HG03095 (cell line): ENCODE data around the gene OR10R2.
"Not testable (repeated sequence)": the region's sequence is repeated elsewhere in the genome, so short reads cannot be mapped to it uniquely, and the experiment has no call there.

Source experiments
- ATAC-seq: cut with Tn5 transposase; IDR thresholded peaks from one replicate; pipeline ENCODE4 v1.9.1; 2021; ENCODE audit warnings: moderate library complexity; ENCODE audit not compliant: unreplicated experiment

OR10R2 gene

DNA sequence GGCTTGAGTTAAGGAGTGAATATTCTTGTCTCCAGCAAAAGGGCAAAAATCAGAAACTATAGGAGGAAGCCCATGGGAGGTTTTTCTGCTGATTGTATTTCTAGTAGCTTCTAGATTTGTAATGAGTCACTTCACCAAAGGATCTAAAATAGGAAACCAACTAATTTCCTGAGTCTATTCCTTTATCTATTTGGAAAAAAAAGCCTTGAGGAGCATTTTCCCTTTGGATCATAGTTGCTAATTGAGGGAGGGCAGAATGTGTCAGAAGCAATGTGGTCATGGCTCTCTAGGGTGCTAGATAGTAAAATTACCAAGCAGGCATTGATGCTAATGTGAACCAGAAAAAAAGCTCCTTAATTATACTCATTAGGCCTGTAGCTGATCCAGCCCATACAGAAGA, at the start of gene OR10R2:
TSS of gene OR10R2 (plus strand) at position 301 of the 400 bp plus-strand sequence. CDS start 106 bp downstream, outside the sequence.
- no peak for ATAC-seq

DNA sequence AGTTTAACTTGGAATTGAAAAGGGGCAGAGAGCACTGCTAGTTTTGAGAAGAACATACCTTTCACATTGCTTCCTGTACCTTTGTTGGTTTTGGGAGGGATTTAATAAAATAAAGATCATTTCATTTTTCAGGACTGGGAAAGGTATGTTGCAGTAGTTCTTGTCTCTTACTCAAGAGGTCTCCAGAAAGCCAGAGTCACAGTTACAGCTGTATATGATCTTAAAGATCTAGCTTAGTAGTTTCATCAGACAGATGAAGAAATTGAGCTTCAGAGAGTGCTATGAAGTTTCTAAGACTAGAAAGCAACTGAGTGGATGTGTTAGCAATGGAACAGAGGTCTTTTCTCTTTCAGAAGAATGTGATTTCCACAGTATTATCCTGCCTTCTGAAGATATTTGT, 47.0 kb upstream of the OR10R2 start:
- no peak for ATAC-seq

- no peak for ATAC-seq
These were observed 45.9 kb upstream of the OR10R2 start, which contains the start of gene OR10K2 for GRCh38 chr1:158426137-158426536. Gene OR10K2 (minus strand): TSS chr1:158426237. CDS start chr1:158420866, 5,371 bp downstream.

DNA sequence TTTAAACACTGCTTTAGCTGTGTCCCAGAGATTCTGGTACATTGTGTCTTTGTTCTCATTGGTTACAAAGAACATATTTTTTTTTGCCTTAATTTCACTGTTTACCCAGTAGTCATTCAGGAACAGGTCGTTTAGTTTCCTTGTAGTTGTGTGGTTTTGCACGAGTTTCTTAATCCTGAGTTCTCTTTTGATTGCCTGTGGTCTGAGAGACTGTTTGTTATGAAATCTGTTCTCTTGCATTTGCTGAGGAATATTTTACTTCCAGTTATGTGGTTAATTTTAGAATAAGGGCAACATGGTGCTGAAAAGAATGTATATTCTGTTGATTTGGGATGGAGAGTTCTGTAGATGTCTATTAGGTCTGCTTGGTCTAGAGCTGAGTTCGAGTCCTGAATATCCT, 41.9 kb upstream of the OR10R2 start:
- not testable (repeated sequence) for ATAC-seq

GRCh38 chr1:158434741-158435140, 37.3 kb upstream of the OR10R2 start:
- no peak for ATAC-seq

DNA sequence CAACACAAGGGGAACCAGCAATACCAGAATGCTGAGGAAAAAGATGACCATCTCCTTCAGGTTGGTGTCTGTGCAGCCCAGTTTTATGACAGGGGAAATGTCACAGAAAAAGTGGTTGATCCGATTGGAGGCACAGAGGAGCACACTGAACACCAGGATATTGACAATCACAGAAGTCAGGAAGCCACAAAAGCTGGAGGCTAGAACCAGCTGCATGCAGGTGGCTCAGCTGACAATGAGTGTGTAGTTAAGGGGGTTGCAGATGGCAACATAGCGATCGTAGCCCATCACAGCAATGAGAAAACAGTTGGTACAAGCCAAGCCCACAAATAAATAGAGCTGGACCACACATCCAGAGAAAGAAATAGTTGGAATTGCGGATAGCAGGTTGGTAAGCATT, 26.6 kb upstream of the OR10R2 start:
- ATAC-seq, result no peak

DNA sequence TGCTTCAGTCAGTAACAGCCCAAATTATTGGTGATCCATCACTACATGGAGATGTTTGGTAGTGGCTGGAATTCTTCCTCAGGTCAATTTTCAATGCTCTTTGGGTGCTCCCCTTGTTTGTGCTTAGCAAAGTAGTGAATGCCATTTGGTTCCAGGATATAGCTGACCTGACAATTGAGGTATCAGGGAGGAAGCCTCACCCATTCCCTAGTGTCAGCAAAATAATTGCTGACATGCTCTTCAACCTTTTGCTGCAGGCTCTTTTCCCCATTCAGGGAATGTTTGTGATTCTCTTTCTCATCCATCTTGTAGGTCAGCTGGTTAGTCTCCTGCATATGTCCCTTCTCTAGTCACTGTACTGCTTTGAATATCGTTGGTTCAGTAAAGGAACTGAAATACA, 17.5 kb upstream of the OR10R2 start:
- no peak for ATAC-seq

GRCh38 chr1:158457246-158457645, 14.8 kb upstream of the OR10R2 start:
- ATAC-seq, result no peak

- ATAC-seq, result no peak
These were observed 13.8 kb upstream of the OR10R2 start for GRCh38 chr1:158458263-158458662.

DNA sequence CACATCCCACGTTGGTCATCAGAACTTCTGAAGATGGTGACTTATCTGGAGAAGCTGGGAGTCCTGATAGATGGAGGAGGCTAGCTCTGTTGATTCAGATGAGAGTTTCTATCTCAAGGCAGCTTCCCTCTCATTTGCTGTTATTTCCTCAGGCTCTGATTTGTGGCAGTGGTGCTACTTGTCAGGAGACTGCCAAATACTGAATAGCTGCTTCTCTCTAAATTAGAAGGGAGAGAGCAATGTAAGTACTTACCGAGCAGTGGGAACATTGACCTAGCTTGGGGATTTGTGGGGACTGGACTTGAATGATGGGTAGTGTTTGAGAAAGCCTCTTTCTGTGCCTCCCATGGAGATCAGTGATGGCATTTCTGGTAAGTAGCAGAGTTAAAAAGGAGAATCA, 10.5 kb upstream of the OR10R2 start, which contains the start of gene OR10K1:
TSS of gene OR10K1 (plus strand) at position 301 of the 400 bp plus-strand sequence. CDS start 3,728 bp downstream, outside the sequence.
- no peak for ATAC-seq

DNA sequence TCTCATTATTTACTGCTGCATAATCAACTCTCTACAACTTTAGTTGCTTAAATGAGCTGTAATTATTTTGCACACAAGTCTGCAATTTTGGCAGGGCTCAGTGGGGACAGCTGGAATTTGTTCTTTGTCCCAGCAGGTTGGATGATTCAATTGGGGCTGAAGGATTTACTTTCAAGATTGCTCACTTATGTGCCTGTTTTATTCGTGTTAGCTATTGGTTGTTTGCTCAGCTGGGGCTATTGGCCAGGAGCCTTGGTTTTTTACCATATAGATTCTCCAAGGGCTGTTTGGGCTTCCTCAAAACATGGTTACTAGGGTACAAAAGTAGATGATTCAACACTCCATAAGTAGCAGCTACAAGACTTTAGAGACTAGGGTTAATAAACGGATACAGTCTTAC, 13.4 kb downstream of the OR10R2 start:
- no peak for ATAC-seq

- no peak for ATAC-seq
These were observed 19.3 kb downstream of the OR10R2 start for GRCh38 chr1:158491316-158491715.

DNA sequence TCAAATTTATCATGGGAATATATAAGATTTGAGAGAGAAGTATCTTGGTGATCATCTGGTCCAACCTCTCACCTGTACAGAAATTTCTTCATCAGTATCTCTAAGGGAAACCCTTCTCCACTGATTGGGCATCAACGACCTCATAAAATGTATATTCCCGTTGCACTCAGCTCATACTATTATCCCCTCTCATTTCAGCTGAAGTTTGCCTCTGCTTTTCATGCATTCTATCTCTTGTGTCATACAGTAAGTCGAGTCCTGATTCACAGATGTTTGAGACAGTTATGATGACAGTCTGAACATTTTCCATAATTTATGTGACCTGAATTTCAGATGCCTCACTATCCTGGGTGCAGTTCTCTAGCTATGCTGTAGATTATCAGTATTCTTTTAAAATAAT, 21.0 kb downstream of the OR10R2 start:
- ATAC-seq, result no peak

- no peak for ATAC-seq
These were observed 22.8 kb downstream of the OR10R2 start for GRCh38 chr1:158494796-158495195.

- no peak for ATAC-seq
These were observed 24.4 kb downstream of the OR10R2 start for GRCh38 chr1:158496374-158496773.

GRCh38 chr1:158506369-158506987, 34.5 kb downstream of the OR10R2 start:
- ATAC-seq, result no peak

DNA sequence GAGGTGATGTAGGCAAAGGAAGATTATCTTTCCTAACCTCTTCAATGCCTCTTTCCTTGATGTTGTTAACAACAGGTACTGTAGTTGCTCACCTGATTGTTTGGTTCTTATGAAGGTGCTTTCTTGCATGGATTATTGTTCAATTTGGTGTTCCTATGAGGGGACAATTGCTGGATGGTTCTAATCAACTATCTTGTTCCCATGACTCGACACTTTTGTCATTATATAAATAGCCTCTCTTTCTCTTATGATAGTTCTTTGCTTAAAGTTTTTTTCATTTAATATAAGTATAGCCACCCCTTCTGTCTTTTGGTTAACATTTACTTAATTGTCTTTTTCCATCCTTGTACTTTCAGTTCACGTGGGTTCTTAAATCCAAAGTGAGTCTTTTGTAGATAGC, 35.5 kb downstream of the OR10R2 start:
- no peak for ATAC-seq

DNA sequence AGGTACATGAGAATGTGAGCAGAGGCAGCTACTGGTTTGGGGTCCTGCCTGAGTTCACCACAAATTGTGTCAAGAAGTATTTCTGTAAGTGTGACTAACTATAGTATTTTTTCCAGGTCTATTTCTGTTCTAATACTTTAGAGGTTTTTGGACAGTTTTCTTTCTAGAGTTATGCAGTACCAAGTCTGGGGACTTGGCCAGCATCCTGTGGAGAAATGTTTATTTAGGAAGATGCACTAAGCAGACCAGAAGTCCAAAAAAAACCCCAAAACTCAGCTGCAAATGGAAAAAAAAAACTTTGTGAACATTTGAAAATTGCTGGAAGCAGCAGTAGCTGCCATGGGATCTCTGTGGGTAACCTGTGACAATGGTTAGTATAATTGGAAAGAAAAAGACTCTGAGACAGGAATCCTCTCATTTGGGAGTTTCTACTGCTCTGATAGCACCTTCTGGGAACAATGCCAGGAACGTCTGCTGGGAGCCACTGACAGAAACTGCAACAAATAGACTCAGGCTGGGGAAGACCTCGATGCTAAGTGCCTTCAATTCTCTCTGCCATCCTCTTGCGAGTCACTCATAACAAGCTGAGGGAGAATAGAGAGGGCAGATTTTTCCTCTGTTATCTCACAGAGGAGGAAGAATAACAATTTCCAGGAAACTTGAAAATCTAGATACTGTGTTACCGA, 37.6 kb downstream of the OR10R2 start:
- ATAC-seq, result no peak

- ATAC-seq, result no peak
These were observed 44.9 kb downstream of the OR10R2 start for GRCh38 chr1:158516966-158517365.

GRCh38 chr1:158520021-158520420, 48.0 kb downstream of the OR10R2 start:
- no peak for ATAC-seq

DNA sequence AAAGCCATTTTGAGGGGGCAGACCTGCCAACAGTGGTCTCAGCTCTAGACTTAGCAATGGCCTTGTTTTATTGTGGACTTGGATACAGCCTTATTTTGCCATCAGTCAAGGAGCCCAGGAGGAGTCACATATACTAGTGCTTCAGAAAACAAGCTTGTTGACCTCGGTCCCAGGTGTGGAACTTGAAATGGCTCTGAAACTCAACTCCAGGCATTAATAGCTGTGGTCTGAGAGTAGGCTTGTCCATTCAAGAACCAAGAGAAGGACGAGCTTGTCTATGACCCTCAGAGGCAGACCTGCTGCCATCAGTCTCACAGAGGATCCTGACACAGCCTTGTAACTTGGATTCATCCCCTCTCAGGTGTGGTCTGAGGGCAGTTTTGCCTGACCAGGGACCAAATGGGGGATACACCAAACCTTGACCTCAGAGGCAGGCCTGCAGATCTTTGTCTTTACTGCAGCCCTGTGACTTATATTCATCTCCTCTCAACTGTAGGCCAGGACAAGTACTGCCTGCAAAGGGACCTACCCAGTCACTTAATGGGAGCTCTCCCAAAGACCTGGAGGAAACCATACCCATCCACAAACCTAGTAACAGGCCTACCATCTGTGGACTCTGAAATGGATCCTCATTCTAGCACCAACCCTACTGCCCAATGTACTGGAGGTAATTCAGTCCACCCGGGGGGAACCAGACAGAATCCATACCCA, 49.1 kb downstream of the OR10R2 start:
- no peak for ATAC-seq

DNA sequence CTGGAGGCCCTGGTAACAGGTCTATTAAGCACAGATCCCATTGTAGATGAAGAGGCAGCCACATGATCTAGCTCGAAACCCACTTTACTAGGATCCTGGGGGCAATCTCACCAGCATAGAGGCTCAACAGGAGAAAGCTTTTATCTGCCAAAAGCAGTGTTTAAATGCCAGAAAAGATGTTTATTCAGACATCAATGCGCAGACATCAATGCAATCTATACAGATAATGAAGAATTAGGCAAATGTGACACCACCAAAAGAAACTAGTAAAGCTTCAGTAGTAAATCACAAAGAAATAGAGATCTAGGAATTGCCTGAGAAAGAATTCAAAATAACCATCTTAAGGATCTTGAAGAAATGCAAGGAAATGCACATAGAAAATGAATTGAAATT, 49.6 kb downstream of the OR10R2 start:
- ATAC-seq, result no peak
